Mesendoderm (in vitro differentiated cells): ENCODE data around the gene TAPBP.
A peak's percentile ranks its signal among the peaks of the same experiment; 100 is the strongest.

ENCODE experiments used
- DNase-seq: peaks from one replicate; pipeline ENCODE4 v3.0.0; 2013
- H2AK5ac ChIP-seq: 2 replicates; pipeline ENCODE4 v1.6.1; 2013; ENCODE audit warnings: low read length, inconsistent platforms
- H2BK120ac ChIP-seq: 2 replicates; pipeline ENCODE4 v1.6.1; 2013; ENCODE audit warnings: low read depth, mild to moderate bottlenecking, low read length, moderate library complexity, mixed read lengths
- H2BK15ac ChIP-seq: replicated peaks from 2 replicates; pipeline ENCODE4 v1.6.1; 2013; ENCODE audit warnings: low read depth, mild to moderate bottlenecking, moderate library complexity
- H2BK5ac ChIP-seq: 2 replicates; pipeline ENCODE4 v1.6.1; 2013; ENCODE audit warnings: low read length, inconsistent platforms
- H3K18ac ChIP-seq: 2 replicates; pipeline ENCODE4 v1.6.1; 2013; ENCODE audit warnings: mild to moderate bottlenecking, low read length, mixed read lengths
- H3K23ac ChIP-seq: one replicate; pipeline ENCODE4 v1.6.1; 2013; ENCODE audit warnings: low read length
- H3K27ac ChIP-seq: 2 replicates; pipeline ENCODE4 v1.5.1; 2013; ENCODE audit warnings: low read depth, mild to moderate bottlenecking, inconsistent platforms, low read length, moderate library complexity
- H3K27me3 ChIP-seq: 2 replicates; pipeline ENCODE4 v1.6.1; 2013; ENCODE audit warnings: low read length, control low read depth, mild to moderate bottlenecking, inconsistent platforms; ENCODE audit not compliant: insufficient read depth, poor library complexity
- H3K36me3 ChIP-seq: 2 replicates; pipeline ENCODE4 v1.6.1; 2013; ENCODE audit warnings: low read length, inconsistent platforms; ENCODE audit not compliant: control insufficient read depth, insufficient read depth
- H3K4ac ChIP-seq: one replicate; pipeline ENCODE4 v1.6.1; 2013; ENCODE audit warnings: low read depth, mild to moderate bottlenecking, low read length, moderate library complexity
- H3K4me1 ChIP-seq: 2 replicates; pipeline ENCODE4 v1.6.1; 2013; ENCODE audit warnings: low read depth, low read length, inconsistent platforms; ENCODE audit not compliant: control insufficient read depth
- H3K4me2 ChIP-seq: 2 replicates; pipeline ENCODE4 v1.6.1; 2013; ENCODE audit warnings: low read length
- H3K4me3 ChIP-seq: 2 replicates; pipeline ENCODE4 v1.5.1; 2013; ENCODE audit warnings: mild to moderate bottlenecking, low read length
- H3K56ac ChIP-seq: one replicate; pipeline ENCODE4 v1.6.1; 2013; ENCODE audit warnings: low read length
- H3K79me1 ChIP-seq: 2 replicates; pipeline ENCODE4 v1.6.1; 2013; ENCODE audit warnings: low read length, inconsistent platforms
- H3K79me2 ChIP-seq: 2 replicates; pipeline ENCODE4 v1.6.1; 2013; ENCODE audit warnings: mild to moderate bottlenecking, low read length; ENCODE audit not compliant: control insufficient read depth, insufficient read depth
- H3K9ac ChIP-seq: 2 replicates; pipeline ENCODE4 v1.6.1; 2013; ENCODE audit warnings: low read length, inconsistent platforms
- H4K5ac ChIP-seq: one replicate; pipeline ENCODE4 v1.6.1; 2013; ENCODE audit warnings: low read length
- H4K8ac ChIP-seq: one replicate; pipeline ENCODE4 v1.6.1; 2013; ENCODE audit warnings: low read depth, mild to moderate bottlenecking, control low read depth, low read length, moderate library complexity
- WGBS: extraction: QIAGEN DNeasy Blood & Tissue Kit; methylation state at CpG from one replicate; pipeline ENCODE4 v1.1.7; 2013; ENCODE audit warnings: low lambda C conversion rate, missing lambda C conversion rate; ENCODE audit not compliant: insufficient coverage; ENCODE audit errors: extremely low coverage; 5-methylcytosine and 5-hydroxymethylcytosine counted together

Gene TAPBP

GRCh38 chr6:33297956-33298772 lies 15.7 kb downstream of the TAPBP start:
- H3K56ac ChIP-seq: peak overlapping the region; percentile 93
- no peak overlapping the region for H4K5ac ChIP-seq
- H3K36me3 ChIP-seq: no peaks in the 10 kb centered on the region
- H2BK15ac ChIP-seq: no peak overlapping the region
- H3K4me3 ChIP-seq: peak overlapping the region; percentile 83
- peak overlapping the region; percentile 31 for H3K27ac ChIP-seq
- H3K23ac ChIP-seq: no peak overlapping the region
- no CpG with 5 or more reads among the region's 42 CpGs for WGBS
- peaks cover 8% of the 10 kb centered on the region for H3K79me1 ChIP-seq
- H3K27me3 ChIP-seq: no peaks in the 10 kb centered on the region
- no peaks in the 10 kb centered on the region for H3K4me1 ChIP-seq
- H2BK5ac ChIP-seq: no peak overlapping the region
- peak overlapping the region; percentile 95 for H3K4me2 ChIP-seq
- DNase-seq: peak; percentile 97
- H2AK5ac ChIP-seq: no peak overlapping the region
- peak overlapping the region; percentile 66 for H4K8ac ChIP-seq
- peak overlapping the region; percentile 82 for H3K18ac ChIP-seq
- no peak overlapping the region for H2BK120ac ChIP-seq
- peak overlapping the region; percentile 48 for H3K4ac ChIP-seq
- H3K9ac ChIP-seq: peak overlapping the region; percentile 100
- H3K79me2 ChIP-seq: peaks cover 11% of the 10 kb centered on the region

GRCh38 chr6:33297406-33297955 lies 16.4 kb downstream of the TAPBP start:
- peak; percentile 87 for DNase-seq
- H3K18ac ChIP-seq: peak overlapping the region; percentile 65
- no CpG with 5 or more reads among the region's 16 CpGs for WGBS
- H3K56ac ChIP-seq: peak overlapping the region; percentile 93
- peak overlapping the region; percentile 70 for H3K4me3 ChIP-seq
- H3K4ac ChIP-seq: peak overlapping the region; percentile 65
- H3K4me1 ChIP-seq: no peaks in the 10 kb centered on the region
- H3K23ac ChIP-seq: no peak overlapping the region
- H3K27me3 ChIP-seq: no peaks in the 10 kb centered on the region
- no peaks in the 10 kb centered on the region for H3K36me3 ChIP-seq
- peak overlapping the region; percentile 81 for H4K8ac ChIP-seq
- peak overlapping the region; percentile 95 for H3K4me2 ChIP-seq
- no peak overlapping the region for H2AK5ac ChIP-seq
- no peak overlapping the region for H2BK15ac ChIP-seq
- peak overlapping the region; percentile 56 for H3K9ac ChIP-seq
- H4K5ac ChIP-seq: no peak overlapping the region
- H3K79me2 ChIP-seq: peaks cover 11% of the 10 kb centered on the region
- no peak overlapping the region for H2BK120ac ChIP-seq
- H3K79me1 ChIP-seq: peaks cover 8% of the 10 kb centered on the region
- peak overlapping the region; percentile 60 for H3K27ac ChIP-seq
- no peak overlapping the region for H2BK5ac ChIP-seq

GRCh38 chr6:33296797-33297405 lies 17.0 kb downstream of the TAPBP start:
- no peak for DNase-seq

GRCh38 chr6:33295621-33296369 lies 18.1 kb downstream of the TAPBP start:
- no peak overlapping the region for H2BK5ac ChIP-seq
- H3K4me2 ChIP-seq: no peak overlapping the region
- H3K56ac ChIP-seq: no peak overlapping the region
- H4K8ac ChIP-seq: no peak overlapping the region
- WGBS: no CpG with 5 or more reads among the region's 15 CpGs
- H3K4me3 ChIP-seq: no peak overlapping the region
- no peak overlapping the region for H3K23ac ChIP-seq
- H3K79me1 ChIP-seq: peaks cover 9% of the 10 kb centered on the region
- no peak overlapping the region for H4K5ac ChIP-seq
- no peaks in the 10 kb centered on the region for H3K4me1 ChIP-seq
- H3K36me3 ChIP-seq: peaks cover 2% of the 10 kb centered on the region
- H2BK15ac ChIP-seq: no peak overlapping the region
- no peak overlapping the region for H3K9ac ChIP-seq
- no peak for DNase-seq
- H3K79me2 ChIP-seq: peaks cover 8% of the 10 kb centered on the region
- H2BK120ac ChIP-seq: no peak overlapping the region
- no peaks in the 10 kb centered on the region for H3K27me3 ChIP-seq
- no peak overlapping the region for H3K27ac ChIP-seq
- no peak overlapping the region for H3K4ac ChIP-seq
- no peak overlapping the region for H3K18ac ChIP-seq
- H2AK5ac ChIP-seq: no peak overlapping the region

More at GRCh38 chr6:33296797-33297405, 17.0 kb downstream of the TAPBP start:
- H4K8ac ChIP-seq: peak overlapping the region; percentile 81
- no peak overlapping the region for H2BK120ac ChIP-seq
- H3K4ac ChIP-seq: peak overlapping the region; percentile 65
- H3K9ac ChIP-seq: peak overlapping the region; percentile 56
- H3K36me3 ChIP-seq: peaks cover under 1% of the 10 kb centered on the region
- no peak overlapping the region for H3K4me3 ChIP-seq
- H2BK15ac ChIP-seq: no peak overlapping the region
- no peaks in the 10 kb centered on the region for H3K4me1 ChIP-seq
- peak overlapping the region; percentile 95 for H3K4me2 ChIP-seq
- H3K27ac ChIP-seq: peak overlapping the region; percentile 60
- no peaks in the 10 kb centered on the region for H3K27me3 ChIP-seq
- WGBS: no CpG with 5 or more reads among the region's 12 CpGs
- H2BK5ac ChIP-seq: no peak overlapping the region
- no peak overlapping the region for H4K5ac ChIP-seq
- no peak overlapping the region for H3K23ac ChIP-seq
- peak overlapping the region; percentile 93 for H3K56ac ChIP-seq
- peak overlapping the region; percentile 65 for H3K18ac ChIP-seq
- H3K79me2 ChIP-seq: peaks cover 11% of the 10 kb centered on the region
- peak overlapping the region; percentile 46 for H2AK5ac ChIP-seq
- H3K79me1 ChIP-seq: peaks cover 8% of the 10 kb centered on the region

- Histone ChIP-seq H3K4ac (no peak overlapping the region), H3K23ac (no peak overlapping the region), H3K4me3 (no peak overlapping the region), H3K27ac (no peak overlapping the region), H4K8ac (no peak overlapping the region), H3K79me2 (peaks cover 13% of the 10 kb centered on the region), H3K79me1 (peaks cover 18% of the 10 kb centered on the region), H3K4me1 (no peaks in the 10 kb centered on the region), H3K27me3 (no peaks in the 10 kb centered on the region), H3K36me3 (peaks cover 2% of the 10 kb centered on the region), H3K9ac (no peak overlapping the region), H3K4me2 (no peak overlapping the region), H2BK120ac (no peak overlapping the region), H4K5ac (no peak overlapping the region), H2BK15ac (no peak overlapping the region), H3K56ac (no peak overlapping the region), H2BK5ac (no peak overlapping the region), H3K18ac (no peak overlapping the region), H2AK5ac (no peak overlapping the region)
- no peak for DNase-seq
- no CpG with 5 or more reads among the region's 10 CpGs for WGBS
Observed at GRCh38 chr6:33294086-33294823, 19.6 kb downstream of the TAPBP start.
